ENCODE data around the gene TBCD. TPM values are rescaled to one million over a fixed set of nuclear protein-coding genes. Genes with fewer than 3 reads are reported as not detected.

TBCD gene
- total RNA-seq, 6 experiments from 2014 or later = 47.3 to 67.6 (median 62.5) TPM

DNA sequence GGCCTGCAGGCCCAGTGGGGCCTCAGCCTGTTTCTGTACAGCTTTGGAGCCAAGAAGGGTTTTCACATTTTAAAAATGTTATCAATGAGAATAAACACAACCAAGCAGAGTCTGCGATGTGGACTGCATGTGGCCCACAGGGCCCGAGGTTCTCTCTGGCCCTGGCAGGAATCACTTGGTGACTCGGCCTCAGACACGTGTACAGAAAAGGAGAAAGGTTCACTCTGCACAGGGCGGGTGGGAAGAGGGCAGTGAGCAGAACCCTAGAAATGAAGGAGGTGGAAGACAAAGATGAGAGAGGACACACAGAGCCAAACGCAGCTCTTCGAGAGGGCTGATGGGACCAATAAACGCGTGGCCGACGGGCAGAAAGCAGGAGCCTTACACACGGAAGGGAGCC, 99.5 kb downstream of the TBCD start:
- peaks cover 11% of the 10 kb centered on the region for H3K36me3 Mint-ChIP-seq (ENCODE audit: low read depth)
- H3K9me3 Mint-ChIP-seq = no peaks in the 10 kb centered on the region
- H3K4me3 Mint-ChIP-seq = no peak overlapping the region
- no peak overlapping the region for H3K27ac Mint-ChIP-seq
- no peak for DNase-seq
- H3K4me1 Mint-ChIP-seq (ENCODE audit: low read depth) = no peaks in the 10 kb centered on the region
- TF ChIP-seq CTCF (IDR thresholded peaks at IDR 0.05) = no peak
- no peaks in the 10 kb centered on the region; the same call in 1 of the 2 replicates for H3K27me3 Mint-ChIP-seq (ENCODE audit: insufficient read depth)

DNA sequence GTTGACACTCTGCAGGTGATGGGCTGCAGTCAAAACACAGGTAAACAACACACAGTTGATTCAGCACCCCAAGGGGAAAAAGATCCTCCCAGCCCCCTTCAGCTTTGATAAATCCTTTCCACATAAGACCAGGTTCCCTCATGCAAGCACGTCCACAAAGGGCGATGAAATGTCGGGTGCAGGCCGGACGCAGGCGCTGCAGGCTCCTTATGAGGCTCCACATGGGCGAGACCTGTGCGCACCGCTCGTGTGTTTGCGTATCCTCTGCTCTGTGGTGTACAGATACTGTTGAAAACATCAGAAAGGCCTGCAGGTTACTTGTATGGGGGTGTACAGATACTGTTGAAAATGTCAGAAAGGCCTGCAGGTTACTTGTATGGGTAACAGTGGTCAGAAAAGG, 102.4 kb downstream of the TBCD start:
- no peak for DNase-seq
- H3K27ac Mint-ChIP-seq = no peak overlapping the region
- TF ChIP-seq CTCF (IDR thresholded peaks at IDR 0.05) = no peak
- no peak overlapping the region for H3K4me3 Mint-ChIP-seq
- H3K36me3 Mint-ChIP-seq (ENCODE audit: low read depth) = peaks cover 4% of the 10 kb centered on the region
- no peaks in the 10 kb centered on the region for H3K9me3 Mint-ChIP-seq
- H3K4me1 Mint-ChIP-seq (ENCODE audit: low read depth) = peaks cover under 1% of the 10 kb centered on the region; the same call in 1 of the 2 replicates
- H3K27me3 Mint-ChIP-seq (ENCODE audit: insufficient read depth) = no peaks in the 10 kb centered on the region; the same call in 1 of the 2 replicates

- no peaks in the 10 kb centered on the region for H3K9me3 Mint-ChIP-seq
- no peak overlapping the region for H3K27ac Mint-ChIP-seq
- no peak for TF ChIP-seq CTCF (IDR thresholded peaks at IDR 0.05)
- no peaks in the 10 kb centered on the region for H3K36me3 Mint-ChIP-seq (ENCODE audit: low read depth)
- no peaks in the 10 kb centered on the region for H3K27me3 Mint-ChIP-seq (ENCODE audit: insufficient read depth)
- H3K4me1 Mint-ChIP-seq (ENCODE audit: low read depth) = peaks cover 14% of the 10 kb centered on the region
- H3K4me3 Mint-ChIP-seq = no peak overlapping the region
- no peak for DNase-seq
Observed at GRCh38 chr17:82856361-82856760, 104.5 kb downstream of the TBCD start.

GRCh38 chr17:82858376-82859126, 106.7 kb downstream of the TBCD start:
- Mint-ChIP-seq H3K4me1 (ENCODE audit: low read depth) (peaks cover 17% of the 10 kb centered on the region), H3K9me3 (no peaks in the 10 kb centered on the region), H3K27me3 (ENCODE audit: insufficient read depth) (no peaks in the 10 kb centered on the region; the same call in 1 of the 2 replicates), H3K27ac (no peak overlapping the region), H3K36me3 (ENCODE audit: low read depth) (no peaks in the 10 kb centered on the region), H3K4me3 (no peak overlapping the region)
- TF ChIP-seq CTCF (IDR thresholded peaks at IDR 0.05) = no peak
- no peak for DNase-seq

GRCh38 chr17:82859431-82860403, 107.9 kb downstream of the TBCD start:
- Mint-ChIP-seq H3K27ac (peak overlapping the region; percentile 75), H3K36me3 (ENCODE audit: low read depth) (no peaks in the 10 kb centered on the region), H3K9me3 (no peaks in the 10 kb centered on the region), H3K4me1 (ENCODE audit: low read depth) (peaks cover 27% of the 10 kb centered on the region), H3K27me3 (ENCODE audit: insufficient read depth) (no peaks in the 10 kb centered on the region; the same call in 1 of the 2 replicates), H3K4me3 (no peak overlapping the region)
- no peak for TF ChIP-seq CTCF (IDR thresholded peaks at IDR 0.05)
- peak; percentile 5 for DNase-seq

All from HFFc6 (cell line).